HCT116 (cell line): ENCODE results near the gene TNFRSF19.

Experiments used
- CBX3 ChIP-seq: IDR thresholded peaks from 2 replicates; pipeline ENCODE4 v1.6.1; 2012; ENCODE audit warnings: low read depth
- CTCF ChIP-seq, 3 experiments: fragments of 200-600 bp in 1 of 3; sonication (generic) in 1 of 3; IDR thresholded peaks in 2 of 3; conservative IDR thresholded peaks in 1 of 3; 2 replicates each; pipeline ENCODE4 v1.5.1; 2012 to 2017; ENCODE audit warnings: low read depth in 2 of 3, low read length in 2 of 3, antibody characterized with exemption in 1 of 3, borderline replicate concordance in 1 of 3, control low read depth in 1 of 3, mild to moderate bottlenecking in 1 of 3, mixed read lengths in 1 of 3, mixed run types in 1 of 3, moderate library complexity in 1 of 3; ENCODE audit not compliant: insufficient read depth in 1 of 3
- EZH2 ChIP-seq: fragments of 200-600 bp; sonication (generic); IDR thresholded peaks from 2 replicates; pipeline ENCODE4 v1.6.1; 2017; ENCODE audit warnings: antibody characterized with exemption, mixed run types
- POLR2A ChIP-seq: IDR thresholded peaks from 2 replicates; pipeline ENCODE4 v1.7.0; 2011; ENCODE audit warnings: borderline replicate concordance; ENCODE audit not compliant: insufficient read depth, insufficient read length; ENCODE audit errors: extremely low read depth
- RAD21 ChIP-seq: IDR thresholded peaks from 2 replicates; pipeline ENCODE4 v1.6.1; 2012; ENCODE audit warnings: low read depth, mild to moderate bottlenecking
- SIN3A ChIP-seq: IDR thresholded peaks from 2 replicates; pipeline ENCODE4 v1.6.1; 2012; ENCODE audit warnings: low read depth
- YY1 ChIP-seq: IDR thresholded peaks from 2 replicates; pipeline ENCODE4 v1.6.1; 2011; ENCODE audit warnings: low read length, low read depth, moderate library complexity, mild to moderate bottlenecking; ENCODE audit not compliant: insufficient replicate concordance; ENCODE audit errors: extremely low read depth
- ZNF274 ChIP-seq: fragments of 200-500 bp; sonication (Bioruptor generic); IDR thresholded peaks from 2 replicates; pipeline ENCODE4 v1.6.1; 2014; ENCODE audit warnings: mild to moderate bottlenecking, low read depth, low read length, inconsistent platforms

GRCh38 chr13:23609414-23609760 is 39.2 kb downstream of the TNFRSF19 start:
- no peak for TF ChIP-seq RAD21
- TF ChIP-seq POLR2A: no peak
- no peak for TF ChIP-seq CBX3
- TF ChIP-seq ZNF274: no peak
- no peak for TF ChIP-seq CTCF (IDR thresholded peaks at IDR 0.05 in 2 of 3, conservative IDR thresholded peaks at IDR 0.05 in 1 of 3; ENCODE audit: borderline replicate concordance in 1 of 3, insufficient read depth in 1 of 3, low read depth in 2 of 3, low read length in 2 of 3)
- TF ChIP-seq EZH2: no peak
- TF ChIP-seq SIN3A: no peak
- TF ChIP-seq YY1: no peak
